ENCODE data around the gene PLD5.
"Not testable (repeated sequence)": the region's sequence is repeated elsewhere in the genome, so short reads cannot be mapped to it uniquely, and the experiment has no call there.

Gene PLD5

GRCh38 chr1:242426271-242426905, 98.1 kb downstream of the PLD5 start:
- DNase-seq (ENCODE audit: low read depth in 1 of 2, low spot score in 1 of 2): no peak

GRCh38 chr1:242425232-242425631, 99.3 kb downstream of the PLD5 start:
- DNase-seq (ENCODE audit: low read depth in 1 of 2, low spot score in 1 of 2): no peak

- no peak for DNase-seq (ENCODE audit: low read depth in 1 of 2, low spot score in 1 of 2)
Observed at GRCh38 chr1:242416657-242417056, 107.8 kb downstream of the PLD5 start.

GRCh38 chr1:242412921-242413320, 111.6 kb downstream of the PLD5 start:
- DNase-seq (ENCODE audit: low read depth in 1 of 2, low spot score in 1 of 2): no peak

- DNase-seq (ENCODE audit: low read depth in 1 of 2, low spot score in 1 of 2): no peak
Observed at GRCh38 chr1:242411901-242412300, 112.6 kb downstream of the PLD5 start.

GRCh38 chr1:242405947-242406346, 118.5 kb downstream of the PLD5 start:
- DNase-seq (ENCODE audit: low read depth in 1 of 2, low spot score in 1 of 2): no peak

GRCh38 chr1:242404296-242404695, 120.2 kb downstream of the PLD5 start:
- DNase-seq (ENCODE audit: low read depth in 1 of 2, low spot score in 1 of 2): no peak

- DNase-seq (ENCODE audit: low read depth in 1 of 2, low spot score in 1 of 2): no peak
Observed at GRCh38 chr1:242402956-242403355, 121.5 kb downstream of the PLD5 start.

GRCh38 chr1:242401937-242402336, 122.6 kb downstream of the PLD5 start:
- no peak for DNase-seq (ENCODE audit: low read depth in 1 of 2, low spot score in 1 of 2)

GRCh38 chr1:242398351-242398750, 126.1 kb downstream of the PLD5 start:
- no peak for DNase-seq (ENCODE audit: low read depth in 1 of 2, low spot score in 1 of 2)

GRCh38 chr1:242391896-242392295, 132.6 kb downstream of the PLD5 start:
- no peak for DNase-seq (ENCODE audit: low read depth in 1 of 2, low spot score in 1 of 2)

GRCh38 chr1:242376121-242376520, 148.4 kb downstream of the PLD5 start:
- not testable (repeated sequence) for DNase-seq (ENCODE audit: low read depth in 1 of 2, low spot score in 1 of 2)

GRCh38 chr1:242350446-242350845, 174.1 kb downstream of the PLD5 start:
- DNase-seq (ENCODE audit: low read depth in 1 of 2, low spot score in 1 of 2): not testable (repeated sequence)

- no peak for DNase-seq (ENCODE audit: low read depth in 1 of 2, low spot score in 1 of 2)
Observed at GRCh38 chr1:242349636-242350035, 174.9 kb downstream of the PLD5 start.

GRCh38 chr1:242330865-242331264, 193.6 kb downstream of the PLD5 start:
- not testable (repeated sequence) for DNase-seq (ENCODE audit: low read depth in 1 of 2, low spot score in 1 of 2)

- not testable (repeated sequence) for DNase-seq (ENCODE audit: low read depth in 1 of 2, low spot score in 1 of 2)
Observed at GRCh38 chr1:242327381-242327780, 197.1 kb downstream of the PLD5 start.

- not testable (repeated sequence) for DNase-seq (ENCODE audit: low read depth in 1 of 2, low spot score in 1 of 2)
Observed at GRCh38 chr1:242321981-242322380, 202.5 kb downstream of the PLD5 start.

- DNase-seq (ENCODE audit: low read depth in 1 of 2, low spot score in 1 of 2): no peak
Observed at GRCh38 chr1:242318140-242318539, 206.4 kb downstream of the PLD5 start.

- DNase-seq (ENCODE audit: low read depth in 1 of 2, low spot score in 1 of 2): not testable (repeated sequence)
Observed at GRCh38 chr1:242314865-242315264, 209.6 kb downstream of the PLD5 start.

- not testable (repeated sequence) for DNase-seq (ENCODE audit: low read depth in 1 of 2, low spot score in 1 of 2)
Observed at GRCh38 chr1:242314085-242314649, 210.3 kb downstream of the PLD5 start.

- not testable (repeated sequence) for DNase-seq (ENCODE audit: low read depth in 1 of 2, low spot score in 1 of 2)
Observed at GRCh38 chr1:242308681-242309080, 215.8 kb downstream of the PLD5 start.

GRCh38 chr1:242293781-242294180, 230.7 kb downstream of the PLD5 start:
- DNase-seq (ENCODE audit: low read depth in 1 of 2, low spot score in 1 of 2): not testable (repeated sequence)

- not testable (repeated sequence) for DNase-seq (ENCODE audit: low read depth in 1 of 2, low spot score in 1 of 2)
Observed at GRCh38 chr1:242288067-242288466, 236.4 kb downstream of the PLD5 start.

Data from activated CD4-positive, alpha-beta T cell treated with anti-CD3 and anti-CD28 coated beads, Interleukin-2, amount 50 U/mL, for 24 hours (primary cell).